ENCODE data around the gene DRD1. TPM values are rescaled to one million over a fixed set of nuclear protein-coding genes. Genes with fewer than 3 reads are reported as not detected.

The DRD1 gene
- total RNA-seq (2014; rRNA removed; shearing (Covaris generic)), result not detected in 2 replicates
- polyA plus RNA-seq (2014; cell fraction: nucleus; rRNA removed), result not detected in 2 replicates

- DNase-seq (ENCODE audit: extremely low read depth, low read depth), result peak; percentile 26
Observed at GRCh38 chr5:175444060-175444904, at the start of gene DRD1. TSS of gene DRD1 (minus strand) at chr5:175444182. CDS start at chr5:175443099, 1,083 bp downstream.

- no peak for DNase-seq (ENCODE audit: extremely low read depth, low read depth)
Observed at GRCh38 chr5:175493726-175494125, 49.7 kb upstream of the DRD1 start.

DNA sequence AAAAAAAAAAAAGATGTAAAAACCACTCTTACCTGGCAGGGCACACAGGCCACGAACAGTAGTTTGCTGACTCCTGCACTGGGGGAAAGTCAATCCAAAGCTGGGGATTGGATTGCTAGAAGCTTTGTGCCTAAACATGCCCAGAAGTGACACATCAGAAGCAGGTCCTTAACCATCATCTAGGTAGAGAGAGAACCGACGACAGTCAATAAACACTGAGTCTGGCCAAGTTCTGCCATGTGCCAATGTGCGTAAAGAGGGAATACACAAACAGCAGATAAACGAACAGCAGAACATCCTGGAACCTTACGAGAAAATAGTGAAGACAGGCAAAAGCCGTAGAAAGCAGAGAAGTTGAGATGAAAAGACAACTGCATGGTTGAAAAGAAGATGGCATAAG is 49.3 kb upstream of the DRD1 start:
- no peak for DNase-seq (ENCODE audit: extremely low read depth, low read depth)

DNA sequence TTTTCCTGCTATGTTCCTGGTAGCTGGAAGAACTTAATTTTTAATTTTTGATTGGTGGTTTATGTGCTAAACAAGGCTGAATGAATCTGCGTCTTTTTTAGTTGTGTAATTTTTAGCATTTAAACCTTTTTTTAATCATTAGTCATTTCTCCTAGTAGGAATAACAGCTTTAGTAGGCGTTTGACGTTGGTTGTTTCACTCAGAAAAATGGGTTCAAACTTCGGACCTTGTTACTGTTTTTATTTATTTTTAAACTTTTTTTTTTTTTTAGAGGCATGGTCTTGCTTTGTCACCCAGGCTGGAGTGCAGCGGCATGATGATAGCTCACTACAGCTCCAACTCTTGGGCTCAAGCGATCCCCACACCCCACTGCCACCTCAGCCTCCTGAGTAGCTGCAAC is 47.2 kb upstream of the DRD1 start:
- no peak for DNase-seq (ENCODE audit: extremely low read depth, low read depth)

GRCh38 chr5:175489693-175490443 is 45.9 kb upstream of the DRD1 start:
- no peak for DNase-seq (ENCODE audit: extremely low read depth, low read depth)

GRCh38 chr5:175487514-175488222 is 43.7 kb upstream of the DRD1 start:
- no peak for DNase-seq (ENCODE audit: extremely low read depth, low read depth)

DNA sequence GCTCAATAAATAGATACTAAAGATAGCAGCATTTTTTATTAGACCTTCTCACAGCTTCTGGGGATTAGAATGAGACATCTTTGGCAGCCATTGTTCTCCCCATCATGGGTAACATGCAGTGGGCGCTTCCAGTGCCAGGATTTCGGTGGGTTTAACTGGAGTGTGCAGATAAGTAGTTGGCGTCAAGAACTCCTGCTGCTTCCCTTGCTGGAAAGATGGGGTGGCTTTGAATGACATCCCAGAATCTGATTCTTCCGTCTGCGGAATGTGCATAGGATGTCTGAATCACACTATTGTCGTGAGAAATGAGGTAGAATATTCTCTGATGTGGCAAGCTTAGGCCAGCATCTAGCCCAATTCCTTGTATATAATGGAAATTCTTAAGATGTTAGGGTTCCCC is 41.6 kb upstream of the DRD1 start:
- no peak for DNase-seq (ENCODE audit: extremely low read depth, low read depth)

DNA sequence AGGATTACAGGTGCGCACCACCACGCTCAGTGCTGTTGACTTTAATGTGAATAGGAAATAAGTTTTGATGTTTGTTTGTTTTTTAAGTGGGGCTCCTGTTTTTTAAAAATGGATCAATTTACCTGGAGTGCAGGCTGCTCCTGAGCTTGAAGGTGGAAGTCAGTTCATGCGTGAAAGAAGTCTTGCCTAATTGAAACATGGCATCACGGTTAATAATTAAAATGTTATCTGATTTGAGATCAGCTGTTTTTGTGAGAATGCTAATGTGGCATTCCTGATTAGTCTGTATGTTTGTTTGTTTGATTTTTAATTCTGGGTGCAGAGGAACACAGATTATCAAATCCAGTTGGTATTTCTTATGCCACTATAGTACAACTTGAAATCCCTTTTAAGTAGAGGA is 40.8 kb upstream of the DRD1 start:
- DNase-seq (ENCODE audit: extremely low read depth, low read depth), result no peak

DNA sequence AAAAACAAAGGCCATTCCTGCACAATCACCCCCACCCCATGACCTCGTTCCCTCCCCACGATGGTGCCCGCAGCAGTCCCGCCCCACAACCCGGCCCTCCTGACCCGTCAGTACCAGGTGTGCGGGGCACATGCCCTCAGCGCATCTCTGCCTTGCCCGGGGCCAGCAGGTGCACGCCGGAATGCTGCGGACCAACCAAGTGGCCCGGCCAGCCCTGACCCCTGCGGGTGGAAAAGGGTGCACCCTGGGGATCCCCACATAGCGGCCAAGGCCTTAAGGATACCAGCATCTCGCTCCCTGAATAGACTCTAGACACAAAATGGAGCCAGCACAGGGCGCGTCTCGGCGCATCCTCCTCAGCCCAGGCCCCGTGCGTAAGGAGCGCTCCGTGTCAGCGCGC is 40.3 kb upstream of the DRD1 start:
- no peak for DNase-seq (ENCODE audit: extremely low read depth, low read depth)

GRCh38 chr5:175483337-175483736 is 39.4 kb upstream of the DRD1 start:
- DNase-seq (ENCODE audit: extremely low read depth, low read depth), result no peak

DNA sequence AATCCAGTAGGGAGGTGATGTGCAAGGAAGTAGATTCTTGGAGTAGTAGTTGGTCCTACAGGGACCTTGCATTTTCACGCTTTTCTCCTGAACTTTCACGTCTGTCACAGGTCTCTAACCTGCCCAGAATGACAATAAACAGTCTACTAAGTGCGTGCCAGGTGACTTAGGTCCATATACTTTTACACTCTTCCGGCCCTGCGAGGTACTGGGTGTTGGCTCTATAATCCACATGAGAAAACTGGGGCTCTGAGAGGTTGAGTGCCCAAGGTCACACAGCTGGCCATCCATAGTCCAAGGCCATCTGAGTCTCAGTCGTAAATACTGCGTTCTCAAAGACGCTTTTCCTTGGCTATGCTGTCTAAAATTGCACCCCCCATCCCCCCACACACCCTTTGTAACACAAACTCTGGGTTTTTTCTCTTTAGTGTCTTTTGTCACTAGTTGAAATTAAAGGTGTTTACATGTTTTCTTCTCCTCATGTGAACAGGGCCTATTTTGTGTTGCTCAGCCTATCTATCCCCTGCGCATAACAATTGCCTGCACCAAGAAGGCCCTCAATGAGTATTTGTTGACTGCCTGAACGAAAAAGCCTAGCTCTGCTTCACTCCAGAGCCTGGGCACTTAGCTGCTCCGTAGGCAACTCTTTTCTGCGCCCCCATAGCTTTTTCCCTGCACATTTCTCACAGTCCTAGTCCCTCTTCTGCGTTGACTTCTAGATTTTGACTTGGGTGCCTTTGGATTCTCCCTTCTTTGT is 35.3 kb upstream of the DRD1 start:
- DNase-seq (ENCODE audit: extremely low read depth, low read depth), result no peak

DNA sequence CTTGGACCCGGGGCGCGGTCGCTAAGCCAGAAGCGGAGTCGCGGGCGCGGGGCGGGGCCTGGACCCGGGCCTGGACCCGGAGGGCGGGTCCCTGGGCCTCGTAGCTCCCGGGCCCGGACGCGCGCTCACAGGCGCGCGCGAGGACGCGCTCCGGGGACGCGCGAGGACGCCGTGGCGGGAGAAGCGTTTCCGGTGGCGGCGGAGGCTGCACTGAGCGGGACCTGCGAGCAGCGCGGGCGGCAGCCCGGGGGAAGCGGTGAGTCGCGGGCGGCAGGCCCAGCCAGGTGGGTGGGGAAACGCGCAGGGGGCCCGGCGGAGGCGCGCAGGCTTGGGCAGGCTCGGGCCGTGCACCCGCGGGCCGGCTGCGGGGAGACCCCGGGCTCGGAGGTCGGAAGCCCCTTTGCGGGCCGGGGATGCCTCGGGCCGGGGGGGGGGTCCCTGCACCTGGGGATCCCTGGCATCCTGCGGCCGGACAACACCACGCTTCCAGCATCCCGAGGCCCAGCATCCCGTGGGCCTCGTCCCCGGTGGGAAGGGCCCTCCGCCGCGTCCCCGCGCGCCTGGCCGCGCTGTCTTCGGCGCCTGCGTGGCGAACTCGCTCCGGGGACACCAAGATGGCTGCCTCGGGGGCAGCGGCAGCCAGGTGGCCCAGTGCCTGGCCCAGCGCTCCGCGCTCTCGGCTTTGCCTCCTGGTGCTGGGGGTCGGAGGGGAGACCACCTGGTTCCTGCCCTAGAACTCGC is 34.6 kb upstream of the DRD1 start, which contains the start of gene SFXN1:
Gene SFXN1 (plus strand): TSS at position 177 of the 741 bp plus-strand sequence. CDS start 13,544 bp downstream, outside the sequence.
- peak; percentile 67 for DNase-seq (ENCODE audit: extremely low read depth, low read depth)

DNA sequence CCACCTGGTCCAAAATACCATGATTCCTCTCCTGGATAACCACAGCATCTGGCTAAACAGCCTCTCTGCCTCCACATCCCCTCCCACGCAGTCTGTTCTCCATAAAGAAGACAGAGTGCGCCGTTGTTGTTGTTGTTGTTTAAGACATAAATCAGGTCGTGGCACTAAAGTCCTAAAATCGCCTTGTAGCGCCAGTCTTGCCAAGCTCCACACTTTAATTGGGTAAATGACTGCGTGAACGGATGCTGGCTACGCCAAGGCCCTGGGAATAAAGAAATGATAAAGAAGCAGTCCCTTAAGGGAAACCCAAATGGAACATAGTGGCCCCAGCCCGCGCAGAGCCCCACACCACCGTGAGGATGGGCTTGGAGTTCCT is 34.0 kb upstream of the DRD1 start:
- no peak for DNase-seq (ENCODE audit: extremely low read depth, low read depth)

DNA sequence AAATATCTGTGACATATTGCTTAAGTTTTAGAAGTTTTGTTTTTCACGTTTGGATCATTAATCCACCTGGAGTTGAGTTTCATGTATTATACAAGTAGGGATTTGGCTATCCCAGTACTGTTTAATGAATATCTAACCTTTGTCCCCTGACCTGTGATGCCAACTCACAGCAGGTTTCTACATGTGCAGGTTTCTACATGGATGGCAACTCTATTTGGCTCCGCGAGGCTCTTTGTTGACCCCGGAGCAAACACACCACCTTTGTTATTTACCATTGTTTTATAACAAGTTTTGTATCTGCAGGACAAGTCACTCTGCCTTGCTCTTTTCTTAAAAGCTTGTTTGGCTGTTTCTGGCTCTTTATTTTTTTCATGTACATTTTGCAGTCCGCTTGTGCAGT is 33.5 kb upstream of the DRD1 start:
- no peak for DNase-seq (ENCODE audit: extremely low read depth, low read depth)

GRCh38 chr5:175475248-175475647 is 31.3 kb upstream of the DRD1 start:
- no peak for DNase-seq (ENCODE audit: extremely low read depth, low read depth)

GRCh38 chr5:175472378-175472777 is 28.4 kb upstream of the DRD1 start:
- DNase-seq (ENCODE audit: extremely low read depth, low read depth), result no peak

GRCh38 chr5:175471628-175472027 is 27.6 kb upstream of the DRD1 start:
- no peak for DNase-seq (ENCODE audit: extremely low read depth, low read depth)

GRCh38 chr5:175471196-175471595 is 27.2 kb upstream of the DRD1 start:
- DNase-seq (ENCODE audit: extremely low read depth, low read depth), result no peak

- no peak for DNase-seq (ENCODE audit: extremely low read depth, low read depth)
Observed at GRCh38 chr5:175470781-175471180, 26.8 kb upstream of the DRD1 start.

DNA sequence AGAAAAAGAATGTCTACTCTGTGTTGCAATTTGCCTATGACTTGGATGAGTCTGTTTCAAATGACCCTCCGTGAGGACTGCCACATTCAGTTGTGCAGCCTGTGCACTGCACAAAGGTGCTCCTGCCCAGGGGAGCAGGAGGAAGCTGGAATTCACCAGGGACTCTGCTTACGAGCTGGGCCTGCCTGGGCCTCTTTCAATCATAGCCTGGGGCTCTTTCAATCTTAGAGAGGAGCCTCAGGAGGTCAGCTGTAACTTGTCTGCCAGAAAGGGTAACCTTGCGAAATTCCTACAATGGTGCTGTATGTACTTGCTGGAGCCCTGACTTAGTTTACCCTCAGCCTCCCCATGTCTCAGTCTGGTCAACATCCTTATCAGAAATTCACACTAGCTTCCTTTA is 25.9 kb upstream of the DRD1 start:
- DNase-seq (ENCODE audit: extremely low read depth, low read depth), result no peak

All from NCI-H460 (cell line).